Muscle of leg (tissue), 11 donors: ENCODE data around the gene FOSL2. TPM values are rescaled to one million over a fixed set of nuclear protein-coding genes. Genes with fewer than 3 reads are reported as not detected.

Experiments used
- DNase-seq: peaks from one replicate; pipeline ENCODE4 v3.0.0; 2013
- H3K27ac ChIP-seq: one replicate; pipeline ENCODE4 v1.5.1; 2013; ENCODE audit warnings: mild to moderate bottlenecking, low read length, control low read depth
- H3K27me3 ChIP-seq: one replicate; pipeline ENCODE4 v1.6.1; 2013; ENCODE audit warnings: low read length; ENCODE audit not compliant: control insufficient read depth, insufficient read depth
- H3K36me3 ChIP-seq: one replicate; pipeline ENCODE4 v1.6.1; 2013; ENCODE audit warnings: low read length; ENCODE audit not compliant: control insufficient read depth, insufficient read depth
- H3K4me1 ChIP-seq: one replicate; pipeline ENCODE4 v1.6.1; 2013; ENCODE audit warnings: low read length; ENCODE audit not compliant: control insufficient read depth, insufficient read depth
- H3K4me3 ChIP-seq: one replicate; pipeline ENCODE4 v1.5.1; 2013; ENCODE audit warnings: low read length, control low read depth
- H3K9me3 ChIP-seq: replicated peaks from 2 replicates; pipeline ENCODE4 v1.6.1; 2013; ENCODE audit warnings: low read depth, low read length; ENCODE audit not compliant: control insufficient read depth
- WGBS: methylation state at CpG from one replicate; pipeline ENCODE4 v1.1.5; 2013; ENCODE audit warnings: missing lambda C conversion rate; ENCODE audit not compliant: insufficient coverage; 5-methylcytosine and 5-hydroxymethylcytosine counted together
- polyA plus RNA-seq, 8 donors: library from polyadenylated mRNA; unstranded; fragments of 120-200 nt; gene quantifications; one replicate each; pipeline versions ENCODE4 v1.2.1 to v1.2.3, GENCODE V29; 2013; ENCODE audit warnings: inconsistent platforms in 1 of 8, low replicate concordance in 1 of 8; ENCODE audit not compliant: insufficient read length in 8 of 8, insufficient read depth in 1 of 8
- total RNA-seq: library from RNA; stranded (reverse); fragments of 120-200 nt; gene quantifications from one replicate; pipeline ENCODE4 v1.2.4, GENCODE V29; 2013

Gene FOSL2
- total and polyA plus RNA-seq, 9 donors = 11.0 to 25.6 (median 14.8) TPM

DNA sequence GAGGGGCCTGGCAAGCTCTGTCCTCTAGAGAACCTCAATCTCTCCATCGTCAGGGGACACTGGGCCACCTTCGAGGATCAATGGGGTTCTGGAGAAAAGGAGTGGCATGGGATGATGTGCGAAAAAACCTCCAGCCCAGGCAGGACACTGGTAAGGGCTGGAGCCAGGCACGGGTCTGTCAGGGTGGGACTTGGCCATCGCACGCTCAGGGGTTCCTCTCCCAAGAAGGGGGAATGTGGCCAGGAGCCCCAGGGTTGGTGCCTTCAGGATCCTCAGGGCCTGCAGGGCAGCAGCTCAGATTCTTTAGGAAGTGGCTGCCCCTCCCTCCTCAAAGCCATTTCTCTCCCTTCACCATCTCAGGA is 56.4 kb downstream of the FOSL2 start:
- Histone ChIP-seq H3K4me1 (peaks cover 5% of the 10 kb centered on the region), H3K27ac (no peak overlapping the region)

GRCh38 chr2:28449488-28450395 is 57.1 kb downstream of the FOSL2 start:
- H3K4me1 ChIP-seq = peaks cover 5% of the 10 kb centered on the region
- H3K36me3 ChIP-seq = no peaks in the 10 kb centered on the region
- peaks cover 3% of the 10 kb centered on the region for H3K27me3 ChIP-seq
- H3K27ac ChIP-seq = no peak overlapping the region
- no peaks in the 10 kb centered on the region for H3K9me3 ChIP-seq
- no peak overlapping the region for H3K4me3 ChIP-seq
- DNase-seq = no peak
- 63% methylated on average over 14 of the region's 17 CpGs for WGBS

More for the DNA sequence above, 56.4 kb downstream of the FOSL2 start:
- peaks cover 3% of the 10 kb centered on the region for H3K27me3 ChIP-seq
- WGBS = 63% methylated on average over 3 of the region's 6 CpGs
- H3K4me3 ChIP-seq = no peak overlapping the region
- no peaks in the 10 kb centered on the region for H3K9me3 ChIP-seq
- no peaks in the 10 kb centered on the region for H3K36me3 ChIP-seq
- no peak for DNase-seq

DNA sequence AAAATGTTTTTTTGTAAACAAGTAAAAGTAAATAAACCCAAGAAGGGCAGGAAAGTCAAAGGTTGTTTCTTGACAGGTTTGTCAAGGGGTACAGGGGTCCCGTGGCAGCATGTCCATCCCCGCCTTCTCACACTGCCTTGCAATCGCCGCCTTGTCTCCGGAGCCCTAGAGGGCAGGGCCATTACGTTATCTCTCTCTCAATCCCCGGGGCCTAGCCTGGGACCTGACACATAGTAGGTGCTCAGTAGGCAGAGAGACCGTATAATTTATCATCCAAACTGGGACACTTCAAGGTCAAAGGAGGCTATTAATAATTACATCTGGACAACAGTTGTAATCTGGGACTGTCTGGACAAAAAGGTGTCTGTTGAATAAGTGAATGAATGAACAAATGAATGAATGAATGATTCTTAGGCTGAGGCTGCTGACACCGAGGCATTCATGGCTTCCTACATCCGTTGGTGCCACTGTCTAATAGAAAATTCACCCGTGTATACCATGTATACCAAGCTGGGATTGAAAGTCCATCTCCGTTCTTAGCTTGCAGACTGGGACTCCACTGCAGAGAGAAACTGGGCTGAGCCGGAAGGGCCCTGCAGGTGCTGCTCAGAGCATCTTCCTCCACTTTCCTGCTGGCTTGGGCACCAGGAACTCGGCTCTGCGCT is 58.4 kb downstream of the FOSL2 start:
- H3K4me3 ChIP-seq = no peak overlapping the region
- H3K36me3 ChIP-seq = no peaks in the 10 kb centered on the region
- 84% methylated on average over 10 of the region's 15 CpGs for WGBS
- no peak overlapping the region for H3K27ac ChIP-seq
- no peak for DNase-seq
- peaks cover 3% of the 10 kb centered on the region for H3K27me3 ChIP-seq
- H3K4me1 ChIP-seq = peaks cover 5% of the 10 kb centered on the region
- H3K9me3 ChIP-seq = no peaks in the 10 kb centered on the region

- no peak for DNase-seq
- WGBS = 59% methylated on average over 13 of the region's 19 CpGs
- Histone ChIP-seq H3K4me1 (peaks cover 5% of the 10 kb centered on the region), H3K36me3 (no peaks in the 10 kb centered on the region), H3K9me3 (no peaks in the 10 kb centered on the region), H3K27ac (no peak overlapping the region), H3K27me3 (peaks cover 3% of the 10 kb centered on the region), H3K4me3 (no peak overlapping the region)
Measured at GRCh38 chr2:28451793-28452533, 59.3 kb downstream of the FOSL2 start.

DNA sequence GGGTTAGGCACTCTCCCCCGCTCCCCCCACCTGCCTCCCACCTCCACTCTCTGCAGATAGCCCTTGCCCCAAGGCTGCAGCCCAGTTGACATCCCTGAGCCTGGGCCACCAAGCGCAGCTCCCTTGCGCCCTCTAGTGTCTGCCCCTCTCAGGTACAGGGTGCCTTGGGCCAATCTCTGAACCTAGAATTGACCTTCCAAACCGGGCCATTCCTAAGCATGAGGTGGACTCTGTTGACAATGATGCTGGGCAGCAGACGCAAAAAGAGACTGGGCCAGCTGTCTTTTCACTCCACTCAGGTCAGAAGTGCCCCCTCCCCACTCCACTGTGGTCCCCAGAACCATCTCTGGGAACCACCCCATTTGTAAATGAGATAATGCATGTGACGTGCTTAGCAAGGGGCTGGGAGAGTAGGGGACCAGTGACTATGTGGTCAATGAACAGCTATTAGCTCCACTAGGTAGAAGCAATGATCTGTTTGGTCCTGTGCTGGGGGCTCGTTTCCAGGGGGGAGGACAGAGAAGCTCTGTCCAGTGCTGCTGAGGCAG is 60.0 kb downstream of the FOSL2 start:
- 25% methylated on average over 5 of the region's 7 CpGs for WGBS
- Histone ChIP-seq H3K4me3 (no peak overlapping the region), H3K4me1 (peaks cover 5% of the 10 kb centered on the region), H3K27me3 (peaks cover 6% of the 10 kb centered on the region), H3K9me3 (no peaks in the 10 kb centered on the region), H3K36me3 (no peaks in the 10 kb centered on the region), H3K27ac (no peak overlapping the region)
- DNase-seq = peak; percentile 32

- no peak for DNase-seq
- peaks cover 5% of the 10 kb centered on the region for H3K4me1 ChIP-seq
- H3K27ac ChIP-seq = no peak overlapping the region
- whole genome bisulfite sequencing = 85% methylated on average over 7 of the region's 8 CpGs
- peaks cover 6% of the 10 kb centered on the region for H3K27me3 ChIP-seq
- no peaks in the 10 kb centered on the region for H3K9me3 ChIP-seq
- no peaks in the 10 kb centered on the region for H3K36me3 ChIP-seq
- H3K4me3 ChIP-seq = no peak overlapping the region
Measured at GRCh38 chr2:28453396-28453795, 60.7 kb downstream of the FOSL2 start.

DNA sequence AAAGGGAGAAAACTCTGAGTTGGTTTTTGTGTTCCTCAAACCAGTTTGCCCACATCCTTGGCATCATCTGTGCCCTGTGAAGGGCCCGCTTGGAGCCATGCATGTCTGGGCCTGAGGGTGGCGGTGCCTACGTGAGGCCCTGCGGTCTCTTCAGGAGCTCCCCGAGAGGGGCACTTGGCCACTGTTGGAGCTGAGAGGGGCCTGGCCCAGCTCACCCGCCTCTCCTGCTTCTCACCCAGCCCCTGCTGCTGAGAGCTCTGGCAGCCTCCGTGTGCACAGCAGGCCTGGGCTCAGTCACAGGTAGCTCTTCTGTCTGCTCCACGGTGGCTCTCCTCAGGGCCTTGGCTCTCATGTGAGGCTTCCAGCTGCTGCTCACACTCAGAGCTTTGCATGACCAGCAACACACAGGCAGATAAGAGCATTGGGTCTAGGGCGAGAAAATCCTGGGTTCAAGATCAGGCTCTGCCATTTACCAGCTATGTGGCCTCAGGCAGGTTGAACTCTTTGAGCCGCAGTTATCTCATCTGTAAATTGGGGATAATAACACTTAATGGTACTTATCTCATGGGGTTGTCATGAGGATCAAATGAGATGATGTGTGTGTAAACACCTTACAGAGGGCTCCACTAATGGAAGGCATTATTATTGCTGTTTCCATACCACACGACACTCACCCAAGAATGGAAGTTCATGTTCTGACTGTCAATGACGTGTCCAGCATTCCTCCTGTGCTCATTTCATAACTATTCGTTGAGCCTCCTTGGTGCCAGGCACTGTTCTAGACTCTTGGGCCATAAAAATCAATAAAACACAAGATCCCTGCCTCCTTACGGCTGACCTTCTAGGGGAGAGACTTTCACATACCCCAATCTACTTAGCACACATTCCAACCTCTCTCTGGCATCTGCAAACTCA is 61.6 kb downstream of the FOSL2 start:
- H3K36me3 ChIP-seq = no peaks in the 10 kb centered on the region
- peaks cover 3% of the 10 kb centered on the region for H3K27me3 ChIP-seq
- no peak overlapping the region for H3K4me3 ChIP-seq
- WGBS = 87% methylated on average over 12 of the region's 14 CpGs
- DNase-seq = no peak
- H3K27ac ChIP-seq = no peak overlapping the region
- H3K4me1 ChIP-seq = peaks cover 3% of the 10 kb centered on the region
- no peaks in the 10 kb centered on the region for H3K9me3 ChIP-seq

DNA sequence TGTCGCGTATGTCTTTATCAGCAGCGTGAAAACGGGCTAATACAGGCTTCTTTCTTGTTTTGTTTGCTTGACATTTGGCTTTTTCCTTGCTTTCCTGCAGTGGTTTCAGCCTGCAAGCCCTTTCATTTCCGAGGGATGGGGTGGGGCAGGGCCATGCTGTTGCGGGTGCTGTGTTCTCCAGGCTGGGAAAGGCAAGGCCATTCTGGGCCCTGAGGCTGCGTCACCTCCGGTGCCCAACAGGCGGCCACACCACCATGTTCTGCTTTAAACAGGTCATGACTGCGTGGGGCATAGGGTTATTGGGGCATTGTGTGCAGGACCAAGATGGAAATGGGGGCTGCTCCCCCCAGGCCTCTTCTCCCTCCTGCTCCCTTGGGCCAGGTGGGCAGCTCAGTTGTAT is 64.6 kb downstream of the FOSL2 start:
- DNase-seq = no peak
- Histone ChIP-seq H3K4me1 (no peaks in the 10 kb centered on the region), H3K4me3 (no peak overlapping the region), H3K27ac (no peak overlapping the region), H3K36me3 (no peaks in the 10 kb centered on the region), H3K9me3 (peaks cover 3% of the 10 kb centered on the region), H3K27me3 (peaks cover 3% of the 10 kb centered on the region)
- WGBS = 84% methylated on average over 9 of the region's 10 CpGs

DNA sequence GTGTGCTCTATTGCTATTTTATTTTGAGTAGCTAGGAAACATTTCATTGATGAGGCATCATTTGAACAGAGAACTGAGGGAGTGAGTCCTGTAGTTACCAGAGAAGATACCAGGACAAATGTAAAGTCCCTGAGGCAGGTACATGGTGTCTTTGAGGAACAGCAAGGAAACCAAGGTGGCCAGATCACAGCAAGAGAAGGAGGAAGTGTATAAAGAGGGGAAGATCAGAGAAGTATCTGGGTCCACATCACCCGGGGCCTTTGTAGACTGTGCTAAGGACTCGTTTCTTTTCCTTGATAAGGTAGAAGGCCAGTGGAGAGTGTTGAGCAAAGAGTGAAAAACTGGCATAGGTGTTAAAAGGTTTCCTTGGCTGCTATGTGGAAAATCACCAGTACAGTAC is 68.4 kb downstream of the FOSL2 start:
- WGBS = 88% methylated on average over 2 of the region's 2 CpGs
- Histone ChIP-seq H3K27me3 (peaks cover 3% of the 10 kb centered on the region), H3K36me3 (no peaks in the 10 kb centered on the region), H3K4me3 (no peak overlapping the region), H3K9me3 (peaks cover 9% of the 10 kb centered on the region), H3K27ac (no peak overlapping the region), H3K4me1 (no peaks in the 10 kb centered on the region)
- DNase-seq = no peak
